Ovary (tissue), 9 donors: Measurements from ENCODE around the gene CRADD. TPM values are rescaled to one million over a fixed set of nuclear protein-coding genes. Genes with fewer than 3 reads are reported as not detected.

Source experiments
- DNase-seq, 5 donors: peaks; one replicate each; pipeline ENCODE4 v3.0.0-alpha.2; 2019 to 2020
- H3K27ac ChIP-seq, 2 donors: fragments of 200-600 bp; one replicate each; pipeline versions ENCODE4 v1.5.1 to v1.8.0; 2019 to 2022
- H3K27me3 ChIP-seq: fragments of 200-600 bp; one replicate; pipeline ENCODE4 v1.8.0; 2022
- H3K36me3 ChIP-seq: fragments of 200-600 bp; sonication (generic); one replicate; pipeline ENCODE4 v1.5.1; 2019
- H3K4me1 ChIP-seq: one replicate; pipeline ENCODE4 v1.8.1; 2013; ENCODE audit warnings: mild to moderate bottlenecking, moderate library complexity; ENCODE audit not compliant: insufficient read depth
- H3K4me3 ChIP-seq: fragments of 200-600 bp; sonication (generic); one replicate; pipeline ENCODE4 v1.5.1; 2017
- H3K9me3 ChIP-seq, 2 donors: fragments of 200-600 bp in 1 of 2; sonication (generic) in 1 of 2; one replicate each; pipeline versions ENCODE4 v1.5.1 to v1.8.1; 2013 to 2019; ENCODE audit warnings: mild to moderate bottlenecking in 1 of 2, moderate library complexity in 1 of 2
- CTCF ChIP-seq, 3 donors: fragments of 450-650 bp in 2 of 3; fragments of 200-600 bp in 1 of 3; IDR thresholded peaks; one replicate each; pipeline versions ENCODE4 v1.5.1 to v1.8.0; 2016 to 2022; ENCODE audit warnings: antibody characterized with exemption in 3 of 3, mild to moderate bottlenecking in 1 of 3
- EP300 ChIP-seq: sonication (generic); formaldehyde crosslinking; IDR thresholded peaks from one replicate; pipeline ENCODE4 v1.6.1; 2017; ENCODE audit warnings: antibody characterized with exemption
- POLR2A ChIP-seq: fragments of 450-650 bp; IDR thresholded peaks from one replicate; pipeline ENCODE4 v1.6.1; 2017; ENCODE audit warnings: antibody characterized with exemption, mild to moderate bottlenecking, moderate library complexity
- WGBS, 3 donors: extraction: QIAGEN DNeasy Blood & Tissue Kit in 1 of 3; methylation state at CpG; one replicate each; pipeline versions ENCODE4 v1.1.5 to v1.1.7; 2013 to 2017; 5-methylcytosine and 5-hydroxymethylcytosine counted together
- intact Hi-C, 4 donors: fragments of 100-400 bp; cut with DNase I; formaldehyde crosslinking; loops; one replicate each; pipeline versions ENCODE4 v1.11.0 to v1.15.1; 2022 to 2023
- polyA plus RNA-seq, 2 donors: library from polyadenylated mRNA; stranded (reverse); fragments of 200-250 nt in 1 of 2; fragments of 350-450 nt in 1 of 2; fragmentation: Illumina TruSeq in 1 of 2; extraction: RNeasy Lipid Tissue Mini Kit (QIAGEN cat#74804) in 1 of 2; gene quantifications; one replicate each; pipeline ENCODE4 v1.2.3, GENCODE V29; 2013 to 2014
- total RNA-seq, 7 donors: library from RNA; depleted of rRNA in 2 of 7; stranded (reverse); fragments of >200 nt in 2 of 7; fragmentation: NEBNext Ultra II Directional in 3 of 7; extraction: Animal tissue kit (Norgen Biotek cat#: 25700) in 3 of 7; gene quantifications; one replicate each; pipeline versions ENCODE4 v1.1.0 to v1.2.4, GENCODE V29; 2016 to 2023
- donor health status: DM: no; HTN: no; CAD: no; lungs with moderate emphysema.
- donor health status: DM: no; HTN: no; CAD: no.
- donor health status: Bipolar disorder and iron deficiency.
- donor health status: DM: yes; HTN: yes; CAD: no.
- donor health status: DM: no; HTN: no; CAD: no.
- donor health status: DM: yes; HTN: yes; CAD: no.

CRADD gene
- total and polyA plus RNA-seq, 9 donors = 11.4 to 67.8 (median 16.9) TPM

DNA sequence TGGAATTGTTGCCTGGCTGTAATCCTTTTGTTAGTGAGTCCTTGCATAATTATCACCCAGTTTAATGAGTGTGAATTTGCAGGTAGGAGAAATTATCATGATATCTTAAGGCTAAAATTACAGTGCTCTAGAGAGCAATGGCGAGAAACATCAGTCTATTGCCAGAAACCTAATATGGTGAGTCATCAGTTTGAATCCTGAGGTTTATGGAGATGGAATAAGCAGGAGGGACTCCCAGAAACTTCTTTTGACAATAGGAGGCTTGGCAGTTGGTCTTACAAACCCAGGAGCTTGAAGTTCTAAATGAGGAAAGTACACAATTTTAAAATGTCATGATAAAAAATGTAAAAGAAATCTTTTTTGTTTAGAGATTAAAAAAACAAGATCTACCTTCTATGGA is 31.5 kb upstream of the CRADD start:
- Histone ChIP-seq H3K27me3 (no peaks in the 10 kb centered on the region), H3K36me3 (no peaks in the 10 kb centered on the region), H3K4me1 (no peaks in the 10 kb centered on the region), H3K9me3 (no peaks in the 10 kb centered on the region), H3K27ac (no peak overlapping the region), H3K4me3 (no peak overlapping the region)
- no peak for TF ChIP-seq CTCF (IDR thresholded peaks at IDR 0.05)
- no peak for TF ChIP-seq POLR2A
- no peak for TF ChIP-seq EP300
- WGBS, 3 donors = 74 to 90% (median 81%) methylated on average over 1 of the region's 1 CpG
- DNase-seq = no peak
- intact Hi-C loops = no loop called here

DNA sequence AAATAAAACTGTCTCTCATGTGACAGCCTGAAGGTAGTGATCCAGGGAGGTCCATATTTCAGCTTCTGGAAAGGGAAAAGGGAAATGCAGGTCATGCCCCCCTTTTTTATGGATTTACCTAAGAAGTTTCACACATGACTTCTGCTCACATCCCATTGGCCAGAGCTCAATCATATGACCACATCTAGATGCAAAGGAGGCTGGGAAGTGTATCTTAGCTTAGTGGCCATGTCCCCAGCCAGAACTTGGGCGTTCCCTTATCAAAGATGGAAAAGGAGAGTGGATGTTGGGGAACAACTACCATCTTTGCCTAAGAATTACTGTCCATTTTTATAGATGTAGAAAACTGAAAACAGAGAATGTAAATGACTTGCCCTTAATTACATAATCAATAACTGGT is 26.5 kb upstream of the CRADD start:
- no peak for DNase-seq
- no peak for TF ChIP-seq EP300
- no peak for TF ChIP-seq POLR2A
- TF ChIP-seq CTCF (IDR thresholded peaks at IDR 0.05) = no peak
- no peaks in the 10 kb centered on the region for H3K27me3 ChIP-seq
- H3K9me3 ChIP-seq = no peaks in the 10 kb centered on the region
- 86 to 88% (median 87%) methylated on average over 1 of the region's 1 CpG for WGBS, 3 donors
- no peak overlapping the region for H3K4me3 ChIP-seq
- no peaks in the 10 kb centered on the region for H3K36me3 ChIP-seq
- intact Hi-C loops = no loop called here
- H3K4me1 ChIP-seq = no peaks in the 10 kb centered on the region
- no peak overlapping the region for H3K27ac ChIP-seq

- TF ChIP-seq CTCF (IDR thresholded peaks at IDR 0.05) (no peak), POLR2A (no peak), EP300 (no peak)
- no peak overlapping the region for H3K4me3 ChIP-seq
- no peaks in the 10 kb centered on the region for H3K27me3 ChIP-seq
- DNase-seq = no peak
- no peaks in the 10 kb centered on the region for H3K36me3 ChIP-seq
- no peak overlapping the region for H3K27ac ChIP-seq
- intact Hi-C loops = no loop called here
- no peaks in the 10 kb centered on the region for H3K4me1 ChIP-seq
- WGBS, 3 donors = 91 to 96% (median 91%) methylated on average over 3 of the region's 3 CpGs
- H3K9me3 ChIP-seq = no peaks in the 10 kb centered on the region
These were observed 24.1 kb upstream of the CRADD start for GRCh38 chr12:93653079-93653478.

DNA sequence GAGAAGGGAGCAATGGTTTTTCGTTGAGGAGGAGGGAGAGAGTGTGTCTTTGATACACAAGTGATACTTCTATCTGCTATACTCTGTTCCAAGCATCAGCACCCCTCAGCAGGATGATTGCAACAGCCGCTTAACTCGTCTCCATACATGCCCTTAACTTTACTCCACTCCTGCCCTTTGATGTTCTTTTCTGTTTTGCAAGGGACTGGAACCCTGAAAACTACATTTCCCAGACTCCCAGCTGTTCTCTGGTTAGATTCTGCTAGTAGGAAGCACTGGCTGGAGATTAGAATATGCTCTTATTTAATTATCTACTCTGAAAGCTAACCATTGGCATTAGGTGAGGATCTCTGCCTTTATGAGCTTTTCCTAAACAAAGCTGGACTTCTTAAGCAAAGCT is 23.5 kb upstream of the CRADD start:
- intact Hi-C loops = no loop called here
- 62 to 71% (median 65%) methylated on average over 3 of the region's 3 CpGs for WGBS, 3 donors
- TF ChIP-seq EP300 (no peak), POLR2A (no peak), CTCF (IDR thresholded peaks at IDR 0.05) (no peak)
- no peaks in the 10 kb centered on the region for H3K9me3 ChIP-seq
- H3K4me3 ChIP-seq = no peak overlapping the region
- no peak overlapping the region for H3K27ac ChIP-seq
- H3K4me1 ChIP-seq = no peaks in the 10 kb centered on the region
- no peaks in the 10 kb centered on the region for H3K36me3 ChIP-seq
- DNase-seq = no peak
- no peaks in the 10 kb centered on the region for H3K27me3 ChIP-seq

GRCh38 chr12:93654421-93654820 is 22.8 kb upstream of the CRADD start:
- no peaks in the 10 kb centered on the region for H3K36me3 ChIP-seq
- 90 to 94% (median 93%) methylated on average over 2 of the region's 2 CpGs for WGBS, 3 donors
- no peaks in the 10 kb centered on the region for H3K9me3 ChIP-seq
- H3K4me3 ChIP-seq = no peak overlapping the region
- DNase-seq = no peak
- intact Hi-C loops = no loop called here
- no peaks in the 10 kb centered on the region for H3K4me1 ChIP-seq
- TF ChIP-seq CTCF (IDR thresholded peaks at IDR 0.05) (no peak), EP300 (no peak), POLR2A (no peak)
- no peak overlapping the region for H3K27ac ChIP-seq
- H3K27me3 ChIP-seq = no peaks in the 10 kb centered on the region
